Activated CD4-positive, alpha-beta memory T cell treated with anti-CD3 and anti-CD28 coated beads, Interleukin-2, amount 10 ng/mL, durations not matched to agents 7 days and 5 days (primary cell): ENCODE data around the gene PACRG. TPM values are rescaled to one million over a fixed set of nuclear protein-coding genes. Genes with fewer than 3 reads are reported as not detected.

Experiments
- CTCF ChIA-PET: fragments of 350-600 bp; sonication (Branson Sonifier 250); formaldehyde crosslinking; loops from one replicate; lab custom pipeline; 2021; ENCODE audit warnings: antibody characterized with exemption, inconsistent platforms; lab: Charles Lee
- POLR2A ChIA-PET: fragments of 350-600 bp; sonication (Branson Sonifier 250); formaldehyde crosslinking; loops from one replicate; lab custom pipeline; 2021; ENCODE audit warnings: antibody characterized with exemption; lab: Charles Lee
- DNase-seq: peaks from one replicate; pipeline ENCODE4 v3.0.0-alpha.2; 2020
- H3K27ac Mint-ChIP-seq: one replicate; pipeline ENCODE4 v1.8.0; 2021; ENCODE audit warnings: mild to moderate bottlenecking, mixed read lengths
- H3K27me3 Mint-ChIP-seq: one replicate; pipeline ENCODE4 v1.8.0; 2021; ENCODE audit warnings: mixed read lengths
- H3K36me3 Mint-ChIP-seq: one replicate; pipeline ENCODE4 v1.8.0; 2021; ENCODE audit warnings: low read depth, mixed read lengths
- H3K4me1 Mint-ChIP-seq: one replicate; pipeline ENCODE4 v1.8.0; 2021; ENCODE audit warnings: mixed read lengths
- H3K4me3 Mint-ChIP-seq: one replicate; pipeline ENCODE4 v1.8.0; 2021; ENCODE audit warnings: mild to moderate bottlenecking, mixed read lengths
- H3K9me3 Mint-ChIP-seq: one replicate; pipeline ENCODE4 v1.8.0; 2021; ENCODE audit warnings: mixed read lengths
- total RNA-seq, 2 experiments: library from RNA; stranded (reverse); gene quantifications; one replicate each; pipeline ENCODE4 v1.2.3, GENCODE V29; 2021

Gene PACRG
- total RNA-seq, 2 experiments from 2014 or later = not detected

- no peaks in the 10 kb centered on the region for H3K36me3 Mint-ChIP-seq
- no peak for DNase-seq
- CTCF ChIA-PET = interaction anchor here (0.5 kb wide), 1 partner anchor 195 kb away, joined by 4 read pairs; no protein-coding TSS in a partner anchor
- no peaks in the 10 kb centered on the region for H3K4me1 Mint-ChIP-seq
- H3K27ac Mint-ChIP-seq = no peak overlapping the region
- H3K4me3 Mint-ChIP-seq = no peak overlapping the region
- H3K27me3 Mint-ChIP-seq = no peaks in the 10 kb centered on the region
- POLR2A ChIA-PET = no interaction called here
- H3K9me3 Mint-ChIP-seq = no peaks in the 10 kb centered on the region
Observed at GRCh38 chr6:162906479-162906878, 178.7 kb downstream of the PACRG start.

- Mint-ChIP-seq H3K27me3 (no peaks in the 10 kb centered on the region), H3K27ac (no peak overlapping the region), H3K9me3 (no peaks in the 10 kb centered on the region), H3K4me3 (no peak overlapping the region), H3K36me3 (no peaks in the 10 kb centered on the region), H3K4me1 (no peaks in the 10 kb centered on the region)
- ChIA-PET POLR2A (no interaction called here), CTCF (interaction anchor here (1.6 kb wide), 1 partner anchor 19 kb away, joined by 3 read pairs; no protein-coding TSS in a partner anchor)
- no peak for DNase-seq
Observed at GRCh38 chr6:162907876-162908481, 180.2 kb downstream of the PACRG start.

GRCh38 chr6:162913206-162913605 is 185.4 kb downstream of the PACRG start:
- no peak for DNase-seq
- Mint-ChIP-seq H3K27me3 (no peaks in the 10 kb centered on the region), H3K9me3 (no peaks in the 10 kb centered on the region), H3K4me3 (no peak overlapping the region), H3K27ac (no peak overlapping the region), H3K4me1 (no peaks in the 10 kb centered on the region), H3K36me3 (no peaks in the 10 kb centered on the region)
- ChIA-PET POLR2A (no interaction called here), CTCF (interaction anchor here (0.6 kb wide), 1 partner anchor 927 kb away, joined by 3 read pairs; no protein-coding TSS in a partner anchor)

GRCh38 chr6:162917506-162917905 is 189.7 kb downstream of the PACRG start:
- Mint-ChIP-seq H3K4me3 (no peak overlapping the region), H3K27ac (no peak overlapping the region), H3K36me3 (no peaks in the 10 kb centered on the region), H3K9me3 (no peaks in the 10 kb centered on the region), H3K4me1 (no peaks in the 10 kb centered on the region), H3K27me3 (no peaks in the 10 kb centered on the region)
- POLR2A ChIA-PET = no interaction called here
- no peak for DNase-seq
- CTCF ChIA-PET = no interaction called here

GRCh38 chr6:162921062-162921461 is 193.3 kb downstream of the PACRG start:
- ChIA-PET CTCF (no interaction called here), POLR2A (no interaction called here)
- Mint-ChIP-seq H3K27me3 (no peaks in the 10 kb centered on the region), H3K36me3 (no peaks in the 10 kb centered on the region), H3K4me1 (no peaks in the 10 kb centered on the region), H3K4me3 (no peak overlapping the region), H3K27ac (no peak overlapping the region), H3K9me3 (peaks cover 3% of the 10 kb centered on the region)
- no peak for DNase-seq

- ChIA-PET CTCF (no interaction called here), POLR2A (no interaction called here)
- H3K4me1 Mint-ChIP-seq = no peaks in the 10 kb centered on the region
- no peaks in the 10 kb centered on the region for H3K36me3 Mint-ChIP-seq
- H3K4me3 Mint-ChIP-seq = no peak overlapping the region
- H3K27me3 Mint-ChIP-seq = no peaks in the 10 kb centered on the region
- H3K9me3 Mint-ChIP-seq = peaks cover 4% of the 10 kb centered on the region
- DNase-seq = no peak
- no peak overlapping the region for H3K27ac Mint-ChIP-seq
Observed at GRCh38 chr6:162921510-162922040, 193.8 kb downstream of the PACRG start.

GRCh38 chr6:162922563-162923166 is 194.9 kb downstream of the PACRG start:
- CTCF ChIA-PET = no interaction called here
- H3K9me3 Mint-ChIP-seq = peaks cover 11% of the 10 kb centered on the region

GRCh38 chr6:162934844-162935243 is 207.1 kb downstream of the PACRG start:
- no peak overlapping the region for H3K27ac Mint-ChIP-seq
- CTCF ChIA-PET = no interaction called here
- POLR2A ChIA-PET = no interaction called here
- H3K9me3 Mint-ChIP-seq = peaks cover 14% of the 10 kb centered on the region
- H3K27me3 Mint-ChIP-seq = no peaks in the 10 kb centered on the region
- H3K4me3 Mint-ChIP-seq = no peak overlapping the region
- DNase-seq = no peak
- H3K4me1 Mint-ChIP-seq = no peaks in the 10 kb centered on the region
- H3K36me3 Mint-ChIP-seq = no peaks in the 10 kb centered on the region

More at GRCh38 chr6:162922563-162923166, 194.9 kb downstream of the PACRG start:
- no peaks in the 10 kb centered on the region for H3K4me1 Mint-ChIP-seq
- POLR2A ChIA-PET = no interaction called here
- no peak for DNase-seq
- H3K36me3 Mint-ChIP-seq = no peaks in the 10 kb centered on the region
- no peak overlapping the region for H3K4me3 Mint-ChIP-seq
- H3K27me3 Mint-ChIP-seq = no peaks in the 10 kb centered on the region
- H3K27ac Mint-ChIP-seq = no peak overlapping the region

- DNase-seq = no peak
- Mint-ChIP-seq H3K27me3 (no peaks in the 10 kb centered on the region), H3K36me3 (no peaks in the 10 kb centered on the region), H3K4me3 (no peak overlapping the region), H3K4me1 (no peaks in the 10 kb centered on the region), H3K27ac (no peak overlapping the region), H3K9me3 (peaks cover 12% of the 10 kb centered on the region)
- ChIA-PET POLR2A (no interaction called here), CTCF (no interaction called here)
Observed at GRCh38 chr6:162940426-162940825, 212.7 kb downstream of the PACRG start.

- H3K4me3 Mint-ChIP-seq = no peak overlapping the region
- CTCF ChIA-PET = no interaction called here
- no peaks in the 10 kb centered on the region for H3K36me3 Mint-ChIP-seq
- POLR2A ChIA-PET = no interaction called here
- no peak overlapping the region for H3K27ac Mint-ChIP-seq
- H3K4me1 Mint-ChIP-seq = no peaks in the 10 kb centered on the region
- H3K9me3 Mint-ChIP-seq = peaks cover 10% of the 10 kb centered on the region
- H3K27me3 Mint-ChIP-seq = no peaks in the 10 kb centered on the region
- DNase-seq = no peak
Observed at GRCh38 chr6:162941128-162941527, 213.4 kb downstream of the PACRG start.

- Mint-ChIP-seq H3K27me3 (no peaks in the 10 kb centered on the region), H3K4me1 (no peaks in the 10 kb centered on the region), H3K9me3 (peaks cover 10% of the 10 kb centered on the region), H3K27ac (no peak overlapping the region), H3K36me3 (no peaks in the 10 kb centered on the region), H3K4me3 (no peak overlapping the region)
- CTCF ChIA-PET = no interaction called here
- DNase-seq = no peak
- POLR2A ChIA-PET = no interaction called here
Observed at GRCh38 chr6:162942866-162943265, 215.1 kb downstream of the PACRG start.

GRCh38 chr6:162943369-162943768 is 215.6 kb downstream of the PACRG start:
- Mint-ChIP-seq H3K4me1 (no peaks in the 10 kb centered on the region), H3K36me3 (no peaks in the 10 kb centered on the region), H3K9me3 (peaks cover 10% of the 10 kb centered on the region), H3K27me3 (no peaks in the 10 kb centered on the region), H3K4me3 (no peak overlapping the region), H3K27ac (no peak overlapping the region)
- CTCF ChIA-PET = no interaction called here
- POLR2A ChIA-PET = no interaction called here
- no peak for DNase-seq

GRCh38 chr6:162951164-162951743 is 223.5 kb downstream of the PACRG start:
- Mint-ChIP-seq H3K4me3 (no peak overlapping the region), H3K27ac (no peak overlapping the region), H3K4me1 (no peaks in the 10 kb centered on the region), H3K27me3 (no peaks in the 10 kb centered on the region), H3K9me3 (no peaks in the 10 kb centered on the region), H3K36me3 (no peaks in the 10 kb centered on the region)
- ChIA-PET CTCF (no interaction called here), POLR2A (no interaction called here)
- DNase-seq = no peak
